PFSK-1 (cell line): ENCODE results near the gene DHRS4.

Experiments used
- SIN3A ChIP-seq: IDR thresholded peaks from 2 replicates; pipeline ENCODE4 v1.6.1; 2012; ENCODE audit warnings: mild to moderate bottlenecking, low read length, moderate library complexity, borderline replicate concordance; ENCODE audit not compliant: insufficient read depth
- TF ChIP-seq, protein P1 (sequence below), 2 experiments: IDR thresholded peaks; 2 replicates each; pipeline versions ENCODE4 v1.6.1 to v1.8.0; 2011 to 2012; ENCODE audit warnings: low read depth in 2 of 2, low read length in 2 of 2, control low read depth in 1 of 2, inconsistent platforms in 1 of 2, mild to moderate bottlenecking in 1 of 2, moderate library complexity in 1 of 2; ENCODE audit not compliant: insufficient read depth in 1 of 2

DNA sequence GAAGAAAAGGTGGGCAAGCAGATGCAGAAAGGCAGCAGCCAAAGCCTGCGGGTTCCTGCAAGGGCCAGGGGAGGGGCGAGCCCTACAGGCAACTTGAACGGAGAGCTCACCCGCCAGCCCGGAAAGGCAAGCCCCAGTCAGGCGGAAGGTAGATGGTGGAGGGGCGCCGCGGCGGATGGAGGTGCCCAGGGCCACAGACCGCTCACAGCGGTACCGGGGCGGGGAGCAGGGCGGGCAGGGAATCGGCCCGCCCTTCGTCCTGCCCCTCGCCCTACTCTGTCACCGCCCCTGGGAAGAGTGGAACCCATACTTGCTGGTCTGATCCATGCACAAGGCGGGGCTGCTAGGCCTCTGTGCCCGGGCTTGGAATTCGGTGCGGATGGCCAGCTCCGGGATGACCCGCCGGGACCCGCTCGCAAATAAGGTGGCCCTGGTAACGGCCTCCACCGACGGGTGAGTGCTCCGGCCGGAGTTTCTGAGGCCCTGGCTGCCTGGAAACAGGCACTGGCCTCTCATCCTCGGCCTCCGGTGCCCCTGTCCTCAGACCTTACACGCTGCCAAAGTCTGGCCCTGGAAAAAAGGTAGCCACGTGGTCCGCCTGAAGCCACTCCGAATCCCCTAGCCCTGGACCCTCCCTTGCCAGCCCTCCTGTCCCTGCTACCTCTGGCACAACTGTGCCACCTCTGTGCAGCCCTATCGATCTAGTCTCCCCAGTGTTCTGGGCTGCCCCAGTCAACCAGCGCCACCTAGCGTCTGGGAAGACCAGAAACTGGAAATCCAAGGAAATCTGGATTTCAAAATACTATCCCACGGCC, at the start of gene DHRS4:
- TF ChIP-seq SIN3A = no peak
- TF ChIP-seq, protein P1, sequence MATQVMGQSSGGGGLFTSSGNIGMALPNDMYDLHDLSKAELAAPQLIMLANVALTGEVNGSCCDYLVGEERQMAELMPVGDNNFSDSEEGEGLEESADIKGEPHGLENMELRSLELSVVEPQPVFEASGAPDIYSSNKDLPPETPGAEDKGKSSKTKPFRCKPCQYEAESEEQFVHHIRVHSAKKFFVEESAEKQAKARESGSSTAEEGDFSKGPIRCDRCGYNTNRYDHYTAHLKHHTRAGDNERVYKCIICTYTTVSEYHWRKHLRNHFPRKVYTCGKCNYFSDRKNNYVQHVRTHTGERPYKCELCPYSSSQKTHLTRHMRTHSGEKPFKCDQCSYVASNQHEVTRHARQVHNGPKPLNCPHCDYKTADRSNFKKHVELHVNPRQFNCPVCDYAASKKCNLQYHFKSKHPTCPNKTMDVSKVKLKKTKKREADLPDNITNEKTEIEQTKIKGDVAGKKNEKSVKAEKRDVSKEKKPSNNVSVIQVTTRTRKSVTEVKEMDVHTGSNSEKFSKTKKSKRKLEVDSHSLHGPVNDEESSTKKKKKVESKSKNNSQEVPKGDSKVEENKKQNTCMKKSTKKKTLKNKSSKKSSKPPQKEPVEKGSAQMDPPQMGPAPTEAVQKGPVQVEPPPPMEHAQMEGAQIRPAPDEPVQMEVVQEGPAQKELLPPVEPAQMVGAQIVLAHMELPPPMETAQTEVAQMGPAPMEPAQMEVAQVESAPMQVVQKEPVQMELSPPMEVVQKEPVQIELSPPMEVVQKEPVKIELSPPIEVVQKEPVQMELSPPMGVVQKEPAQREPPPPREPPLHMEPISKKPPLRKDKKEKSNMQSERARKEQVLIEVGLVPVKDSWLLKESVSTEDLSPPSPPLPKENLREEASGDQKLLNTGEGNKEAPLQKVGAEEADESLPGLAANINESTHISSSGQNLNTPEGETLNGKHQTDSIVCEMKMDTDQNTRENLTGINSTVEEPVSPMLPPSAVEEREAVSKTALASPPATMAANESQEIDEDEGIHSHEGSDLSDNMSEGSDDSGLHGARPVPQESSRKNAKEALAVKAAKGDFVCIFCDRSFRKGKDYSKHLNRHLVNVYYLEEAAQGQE (IDR thresholded peaks at IDR 0.05; ENCODE audit: insufficient read depth in 1 of 2, low read depth in 2 of 2, low read length in 2 of 2) = 0 out of 4 replicates have a peak, but pooled peaks of 1 of the 2 experiments have one; percentile 20
